K562 (cell line): Measurements from ENCODE around the gene DTX1. TPM values are rescaled to one million over a fixed set of nuclear protein-coding genes. Genes with fewer than 3 reads are reported as not detected.

Experiments
- ATAC-seq: fragments of 200-7000 bp; cut with Tn5 transposase; 3 replicates; pipeline ENCODE4 v1.9.1; 2020; ENCODE audit warnings: moderate library complexity
- BruUV-seq: library from RNA; stranded (reverse); fragments of 400-500 nt; replicated peaks from 2 replicates; lab custom pipeline; 2021; lab: Mats Ljungman, UMichigan
- CTCF ChIA-PET: fragments of 300-600 bp; formaldehyde crosslinking; extraction: SDS; loops from one replicate; lab custom pipeline; 2021; ENCODE audit warnings: low intra/inter-chr PET ratio; lab: Yijun Ruan, JAX
- POLR2A ChIA-PET: fragments of 300-600, 350-650 bp; sonication (Branson Sonifier 250); formaldehyde crosslinking; extraction: SDS; loops from one replicate; lab custom pipeline; 2021; ENCODE audit warnings: antibody characterized with exemption, inconsistent platforms; lab: Yijun Ruan, JAX
- DNase-seq, 4 experiments: peaks; one replicate each; pipeline versions ENCODE4 v3.0.0 to v3.0.0-alpha.2; 2011 to 2018; ENCODE audit warnings: low spot score in 3 of 4, mixed read lengths in 3 of 4; ENCODE audit errors: extremely low read depth in 1 of 4
- FAIRE-seq: peaks from 2 replicates; lab custom pipeline; 2011; peaks lifted over from hg19 to GRCh38; lab: Jason Lieb, UNC
- H2AFZ ChIP-seq: 2 replicates; pipeline ENCODE4 v1.6.0; 2011; ENCODE audit warnings: low read depth, low read length, control low read depth, inconsistent platforms
- H3K27ac ChIP-seq: fragments of 200-600 bp; 3 replicates; pipeline ENCODE4 v1.8.0; 2011; ENCODE audit warnings: low read depth, mild to moderate bottlenecking, control low read depth, inconsistent platforms, low read length, moderate library complexity, mixed read lengths; ENCODE audit errors: extremely low read depth
- H3K27me3 ChIP-seq, 2 experiments: fragments of 300-600 bp in 1 of 2; 2 replicates in 1 of 2; 3 replicates in 1 of 2; pipeline versions ENCODE4 v1.6.0 to v1.8.0; 2011; ENCODE audit warnings: inconsistent platforms in 2 of 2, low read length in 2 of 2, mild to moderate bottlenecking in 1 of 2, mixed read lengths in 1 of 2, moderate library complexity in 1 of 2; ENCODE audit not compliant: control insufficient read depth in 2 of 2, insufficient read depth in 2 of 2
- H3K36me3 ChIP-seq: fragments of 300-600 bp; 3 replicates; pipeline ENCODE4 v1.8.0; 2011; ENCODE audit warnings: mild to moderate bottlenecking, low read length, inconsistent platforms; ENCODE audit not compliant: control insufficient read depth, insufficient read depth
- H3K4me1 ChIP-seq, 2 experiments: fragments of 200-600 bp in 1 of 2; replicated peaks in 1 of 2; 2 replicates in 1 of 2; 3 replicates in 1 of 2; pipeline versions ENCODE4 v1.5.1 to v1.8.0; 2011; ENCODE audit warnings: inconsistent platforms in 2 of 2, low read length in 2 of 2, mild to moderate bottlenecking in 1 of 2, mixed read lengths in 1 of 2, moderate library complexity in 1 of 2; ENCODE audit not compliant: control insufficient read depth in 2 of 2, insufficient read depth in 2 of 2
- H3K4me2 ChIP-seq: 2 replicates; pipeline ENCODE4 v1.6.1; 2011; ENCODE audit warnings: low read length, control low read depth, inconsistent platforms, mixed read lengths; ENCODE audit not compliant: insufficient read depth
- H3K4me3 ChIP-seq: fragments of 200-600 bp; sonication (generic), shearing (Covaris generic); 2 replicates; pipeline ENCODE4 v1.5.1; 2016; ENCODE audit warnings: control low read depth, inconsistent platforms
- H3K79me2 ChIP-seq: fragments of 200-600 bp; 3 replicates; pipeline ENCODE4 v1.8.0; 2011; ENCODE audit warnings: low read length, inconsistent platforms; ENCODE audit not compliant: control insufficient read depth, insufficient read depth
- H3K9ac ChIP-seq, 2 experiments: 2 replicates each; pipeline versions ENCODE4 v1.6.0 to v1.6.1; 2011; ENCODE audit warnings: low read depth in 2 of 2, low read length in 2 of 2, control low read depth in 1 of 2, inconsistent platforms in 1 of 2, mild to moderate bottlenecking in 1 of 2, mixed read lengths in 1 of 2; ENCODE audit not compliant: insufficient read depth in 1 of 2
- H3K9me1 ChIP-seq: one replicate; pipeline ENCODE4 v1.6.0; 2011; ENCODE audit warnings: inconsistent platforms, mild to moderate bottlenecking, low read length, moderate library complexity; ENCODE audit not compliant: control insufficient read depth, insufficient read depth
- H3K9me3 ChIP-seq: replicated peaks from 2 replicates; pipeline ENCODE4 v1.5.1; 2011; ENCODE audit warnings: low read depth, low read length, inconsistent platforms; ENCODE audit not compliant: control insufficient read depth, insufficient read depth
- H4K20me1 ChIP-seq: replicated peaks from 2 replicates; pipeline ENCODE4 v1.6.1; 2011; ENCODE audit warnings: low read length, inconsistent platforms, mixed read lengths; ENCODE audit not compliant: control insufficient read depth, insufficient read depth
- BCL6 ChIP-seq: fragments of 250-450 bp; sonication (Bioruptor Pico); IDR thresholded peaks from 2 replicates; pipeline ENCODE4 v1.4.0; 2020
- BCOR ChIP-seq: fragments of 450-650 bp; IDR thresholded peaks from 2 replicates; pipeline ENCODE4 v1.6.1; 2016
- HDGF ChIP-seq: fragments of 450-650 bp; IDR thresholded peaks from 2 replicates; pipeline ENCODE4 v1.6.1; 2016
- KDM1A ChIP-seq, 2 experiments: fragments of 450-650 bp; IDR thresholded peaks; 2 replicates each; pipeline ENCODE4 v1.6.1; 2016; ENCODE audit warnings: mild to moderate bottlenecking in 2 of 2
- SAP30 ChIP-seq: fragments of 200-600 bp; sonication (generic); IDR thresholded peaks from 2 replicates; pipeline ENCODE4 v1.6.1; 2012; ENCODE audit warnings: borderline replicate concordance, low read depth, mild to moderate bottlenecking, moderate library complexity, low read length, control low read depth, inconsistent platforms; ENCODE audit not compliant: insufficient read depth, poor library complexity, severe bottlenecking
- ZNF121 ChIP-seq: sonication (generic); formaldehyde crosslinking; conservative IDR thresholded peaks from 2 replicates; pipeline ENCODE4 v1.8.0; 2022; ENCODE audit warnings: missing genetic modification reagents
- WGBS: fragments of 100-300 bp; shearing (Covaris generic); methylation state at CpG from one replicate; pipeline ENCODE4 v1.1.6; 2016; ENCODE audit warnings: low coverage, mixed read lengths; ENCODE audit not compliant: insufficient coverage; ENCODE audit errors: missing lambda C conversion rate; 5-methylcytosine and 5-hydroxymethylcytosine counted together
- in situ Hi-C: fragments of 300-500 bp; cut with MboI; formaldehyde crosslinking; loops from 4 replicates; pipeline ENCODE4 v1.15.0; 2018; ENCODE audit warnings: inconsistent platforms, mixed read lengths
- intact Hi-C: fragments of 100-400 bp; cut with micrococcal nuclease; formaldehyde crosslinking; loops from 2 replicates; pipeline ENCODE4 v1.14.2; 2022
- polyA plus RNA-seq, 8 experiments: library from polyadenylated mRNA; depleted of rRNA in 4 of 8; stranded (reverse) in 5 of 8; unstranded in 3 of 8; fragments of >200 nt; fragmentation: Nextera tagmentation in 2 of 8; fragmentation: Illumina TruSeq in 1 of 8; extraction: Ambion mirVana in 2 of 8; extraction: Trizol in 1 of 8; gene quantifications; 2 replicates each; pipeline versions ENCODE4 v1.2.1 to v1.2.3, GENCODE V29; 2011 to 2014; ENCODE audit warnings: inconsistent platforms in 1 of 8, missing spikeins in 1 of 8
- total RNA-seq, 7 experiments: library from RNA; depleted of rRNA in 6 of 7; stranded (reverse); fragments of >200 nt in 6 of 7; fragmentation: Illumina TruSeq in 2 of 7; extraction: Trizol in 2 of 7; gene quantifications; 2 replicates each; pipeline versions ENCODE4 v1.2.1 to v1.2.3, GENCODE V29; 2011 to 2021; ENCODE audit warnings: low replicate concordance in 1 of 7
- TF ChIP-seq, protein P1 (sequence below), 3 experiments: fragments of 200-800 bp in 1 of 3; fragments of 250-450 bp in 1 of 3; fragments of 450-650 bp in 1 of 3; sonication (Bioruptor Pico) in 1 of 3; sonication (Bioruptor generic) in 1 of 3; formaldehyde crosslinking in 1 of 3; IDR thresholded peaks; 2 replicates each; pipeline versions ENCODE4 v1.6.1 to v1.8.0; 2016 to 2022; ENCODE audit warnings: mild to moderate bottlenecking in 2 of 3, missing genetic modification characterization in 2 of 3, missing compliant biosample characterization in 1 of 3, moderate library complexity in 1 of 3

DTX1 gene
- total and polyA plus RNA-seq, 9 of the 15 experiments (the other 6 are each of a cell fraction or from before 2014, with no cell fraction given), result not detected

DNA sequence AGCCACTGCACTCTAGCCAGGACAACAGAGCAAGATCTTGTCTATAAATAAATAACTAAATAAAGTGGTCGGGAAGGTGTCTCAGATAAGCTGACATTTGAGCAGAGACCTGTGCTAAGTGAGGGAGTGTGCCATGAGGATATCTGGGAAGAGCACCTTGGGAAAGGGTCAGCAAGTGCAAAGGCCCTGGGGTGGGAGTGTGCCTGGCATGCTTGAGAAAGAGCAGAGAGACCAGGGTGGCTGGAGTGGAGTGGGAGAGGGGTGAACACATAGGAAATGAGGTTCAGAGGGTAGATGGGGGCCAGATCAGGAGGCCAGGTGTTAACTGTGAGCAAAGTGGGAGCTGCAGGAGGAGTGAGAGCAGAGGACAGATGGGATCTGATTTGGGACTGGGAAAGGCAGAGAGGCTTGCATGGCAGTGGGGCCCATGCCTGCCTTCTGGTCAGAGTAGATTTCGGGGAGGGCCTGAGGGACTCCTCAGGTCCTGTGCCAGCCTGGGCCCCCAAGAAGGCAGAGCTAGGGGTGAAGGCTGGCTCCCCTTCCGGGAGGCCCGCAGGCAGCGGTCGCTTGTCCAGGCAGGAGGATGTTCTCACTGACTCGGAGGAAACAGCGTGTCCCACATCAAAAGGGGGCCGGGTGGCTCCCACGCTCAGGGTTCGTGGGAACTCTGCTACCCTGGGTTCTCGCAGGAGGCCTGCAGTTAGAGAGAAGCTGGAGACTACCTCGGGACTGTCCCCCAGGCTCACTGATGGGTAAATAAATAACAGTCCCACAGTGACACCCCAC lies 32.6 kb downstream of the DTX1 start:
- ChIA-PET CTCF (no interaction called here), POLR2A (interaction anchor here (1.5 kb wide), 1 partner anchor 9 kb away, joined by 4 read pairs; no protein-coding TSS in a partner anchor)
- no TSS peak for BruUV-seq
- no peak for DNase-seq
- Histone ChIP-seq H3K79me2 (no peaks in the 10 kb centered on the region), H3K36me3 (no peaks in the 10 kb centered on the region), H3K9me3 (no peaks in the 10 kb centered on the region), H3K4me3 (no peak overlapping the region), H4K20me1 (peaks cover 8% of the 10 kb centered on the region; the same call in 1 of the 2 replicates), H3K27ac (no peak overlapping the region), H3K9ac (no peak overlapping the region), H3K4me1 (peaks cover 2 to 27% of the 10 kb centered on the region in 2 experiments; a peak in 3 of 5 replicates), H3K4me2 (no peak overlapping the region), H3K9me1 (no peaks in the 10 kb centered on the region), H2AFZ (no peak overlapping the region), H3K27me3 (peaks cover 0 to 34% of the 10 kb centered on the region in 2 experiments)
- ATAC-seq, result no peak
- in situ Hi-C loops, result no loop called here
- intact Hi-C loops, result no loop called here
- no peak for FAIRE-seq
- WGBS, result under 1% methylated on average over 13 of the region's 13 CpGs
- TF ChIP-seq, protein P1, sequence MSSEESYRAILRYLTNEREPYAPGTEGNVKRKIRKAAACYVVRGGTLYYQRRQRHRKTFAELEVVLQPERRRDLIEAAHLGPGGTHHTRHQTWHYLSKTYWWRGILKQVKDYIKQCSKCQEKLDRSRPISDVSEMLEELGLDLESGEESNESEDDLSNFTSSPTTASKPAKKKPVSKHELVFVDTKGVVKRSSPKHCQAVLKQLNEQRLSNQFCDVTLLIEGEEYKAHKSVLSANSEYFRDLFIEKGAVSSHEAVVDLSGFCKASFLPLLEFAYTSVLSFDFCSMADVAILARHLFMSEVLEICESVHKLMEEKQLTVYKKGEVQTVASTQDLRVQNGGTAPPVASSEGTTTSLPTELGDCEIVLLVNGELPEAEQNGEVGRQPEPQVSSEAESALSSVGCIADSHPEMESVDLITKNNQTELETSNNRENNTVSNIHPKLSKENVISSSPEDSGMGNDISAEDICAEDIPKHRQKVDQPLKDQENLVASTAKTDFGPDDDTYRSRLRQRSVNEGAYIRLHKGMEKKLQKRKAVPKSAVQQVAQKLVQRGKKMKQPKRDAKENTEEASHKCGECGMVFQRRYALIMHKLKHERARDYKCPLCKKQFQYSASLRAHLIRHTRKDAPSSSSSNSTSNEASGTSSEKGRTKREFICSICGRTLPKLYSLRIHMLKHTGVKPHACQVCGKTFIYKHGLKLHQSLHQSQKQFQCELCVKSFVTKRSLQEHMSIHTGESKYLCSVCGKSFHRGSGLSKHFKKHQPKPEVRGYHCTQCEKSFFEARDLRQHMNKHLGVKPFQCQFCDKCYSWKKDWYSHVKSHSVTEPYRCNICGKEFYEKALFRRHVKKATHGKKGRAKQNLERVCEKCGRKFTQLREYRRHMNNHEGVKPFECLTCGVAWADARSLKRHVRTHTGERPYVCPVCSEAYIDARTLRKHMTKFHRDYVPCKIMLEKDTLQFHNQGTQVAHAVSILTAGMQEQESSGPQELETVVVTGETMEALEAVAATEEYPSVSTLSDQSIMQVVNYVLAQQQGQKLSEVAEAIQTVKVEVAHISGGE (CRISPR knock-in tag; IDR thresholded peaks at IDR 0.05), result 0 out of 6 replicates have a peak, but pooled peaks of 1 of the 3 experiments have one; percentile 14
- TF ChIP-seq BCL6 (CRISPR knock-in tag), result no peak
- TF ChIP-seq BCOR, result peak; percentile 60
- TF ChIP-seq KDM1A (IDR thresholded peaks at IDR 0.05), result 0 out of 4 replicates have a peak, but pooled peaks of 1 of the 2 experiments have one; percentile 16
- no peak for TF ChIP-seq SAP30
- TF ChIP-seq HDGF, result no peak
- TF ChIP-seq ZNF121, result 0 out of 2 replicates have a peak, but pooled peaks have one; percentile 8
- TF ChIP-seq, all 486 proteins: peak for 4
